B cell (primary cell): ENCODE measurements around the gene POLR3G. TPM values are rescaled to one million over a fixed set of nuclear protein-coding genes. Genes with fewer than 3 reads are reported as not detected.

Experiments
- ATAC-seq: fragments of 200-7000 bp; cut with Tn5 transposase; one replicate; pipeline ENCODE4 v1.10.0; 2021; ENCODE audit warnings: low read depth, mild to moderate bottlenecking, moderate number of reproducible peaks, moderate library complexity
- CTCF ChIA-PET: fragments of 350-600 bp; sonication (Branson Sonifier 250); formaldehyde crosslinking; loops from one replicate; lab custom pipeline; 2021; ENCODE audit warnings: antibody characterized with exemption, inconsistent platforms; lab: Charles Lee
- POLR2A ChIA-PET: fragments of 350-600 bp; sonication (Branson Sonifier 250); formaldehyde crosslinking; loops from one replicate; lab custom pipeline; 2021; ENCODE audit warnings: antibody characterized with exemption; lab: Charles Lee
- DNase-seq: peaks from one replicate; pipeline ENCODE4 v3.0.0; 2013
- H2AFZ ChIP-seq: 2 replicates; pipeline ENCODE4 v1.6.1; 2012; ENCODE audit warnings: mild to moderate bottlenecking, low read depth, low read length; ENCODE audit not compliant: insufficient read depth, poor library complexity, severe bottlenecking
- H3K27ac ChIP-seq, 2 donors: 1 replicate in 1 of 2; 2 replicates in 1 of 2; pipeline ENCODE4 v1.5.1; 2012 to 2013; ENCODE audit warnings: low read length in 2 of 2, mild to moderate bottlenecking in 2 of 2, moderate library complexity in 1 of 2
- H3K27me3 ChIP-seq, 4 experiments: fragments of 200-600 bp in 1 of 4; sonication (generic) in 1 of 4; replicated peaks in 1 of 4; 1 replicate in 2 of 4; 2 replicates in 2 of 4; pipeline versions ENCODE4 v1.6.1 to v1.7.0; 2013 to 2016; ENCODE audit warnings: low read length in 3 of 4, mild to moderate bottlenecking in 2 of 4, mixed read lengths in 1 of 4, moderate library complexity in 1 of 4; ENCODE audit not compliant: insufficient read depth in 4 of 4, control insufficient read depth in 3 of 4; ENCODE audit errors: control extremely low read depth in 1 of 4
- H3K36me3 ChIP-seq, 2 experiments: replicated peaks in 1 of 2; 1 replicate in 1 of 2; 2 replicates in 1 of 2; pipeline versions ENCODE4 v1.6.1 to v1.7.1; 2013; ENCODE audit warnings: low read length in 1 of 2; ENCODE audit not compliant: insufficient read depth in 2 of 2, control insufficient read depth in 1 of 2; ENCODE audit errors: control extremely low read depth in 1 of 2, extremely low read depth in 1 of 2
- H3K4me1 ChIP-seq, 2 donors: fragments of 200-600 bp in 1 of 2; sonication (generic) in 1 of 2; 1 replicate in 1 of 2; 2 replicates in 1 of 2; pipeline versions ENCODE4 v1.5.1 to v1.6.1; 2013 to 2017; ENCODE audit warnings: low read length in 2 of 2; ENCODE audit not compliant: control insufficient read depth in 2 of 2, insufficient read depth in 2 of 2
- H3K4me2 ChIP-seq: replicated peaks from 2 replicates; pipeline ENCODE3; 2012; ENCODE audit warnings: mild to moderate bottlenecking, low read depth, low read length; ENCODE audit not compliant: poor library complexity, severe bottlenecking
- H3K4me3 ChIP-seq, 5 experiments: fragments of 200-600 bp in 1 of 5; sonication (generic) in 1 of 5; 1 replicate in 3 of 5; 2 replicates in 2 of 5; pipeline versions ENCODE4 v1.5.1 to v1.7.0; 2011 to 2016; ENCODE audit warnings: low read length in 4 of 5, mild to moderate bottlenecking in 4 of 5, low read depth in 2 of 5, control low read depth in 1 of 5, moderate library complexity in 1 of 5; ENCODE audit not compliant: insufficient read depth in 1 of 5; ENCODE audit errors: control extremely low read depth in 1 of 5, extremely low read depth in 1 of 5
- H3K79me2 ChIP-seq: fragments of 200-600 bp; sonication (generic); one replicate; pipeline ENCODE4 v1.6.0; 2016; ENCODE audit warnings: low read length; ENCODE audit not compliant: control insufficient read depth, insufficient read depth
- H3K9ac ChIP-seq: fragments of 200-600 bp; sonication (generic); 2 replicates; pipeline ENCODE4 v1.6.1; 2017; ENCODE audit warnings: mild to moderate bottlenecking, low read length, moderate library complexity
- H3K9me3 ChIP-seq, 3 donors: one replicate each; pipeline versions ENCODE4 v1.6.1 to v1.7.1; 2013; ENCODE audit warnings: low read length in 2 of 3; ENCODE audit not compliant: control insufficient read depth in 2 of 3, insufficient read depth in 1 of 3; ENCODE audit errors: control extremely low read depth in 1 of 3
- H4K20me1 ChIP-seq: 2 replicates; pipeline ENCODE4 v1.6.0; 2012; ENCODE audit warnings: mild to moderate bottlenecking, low read length; ENCODE audit not compliant: insufficient read depth, control insufficient read depth, poor library complexity, severe bottlenecking
- H3K27ac Mint-ChIP-seq: one replicate; pipeline ENCODE4 v1.8.0; 2021; ENCODE audit warnings: mixed read lengths
- H3K27me3 Mint-ChIP-seq: one replicate; pipeline ENCODE4 v1.8.0; 2021; ENCODE audit warnings: mixed read lengths
- H3K4me1 Mint-ChIP-seq: one replicate; pipeline ENCODE4 v1.8.0; 2021; ENCODE audit warnings: mixed read lengths
- H3K4me3 Mint-ChIP-seq: one replicate; pipeline ENCODE4 v1.8.0; 2021; ENCODE audit warnings: mixed read lengths
- H3K9me3 Mint-ChIP-seq: one replicate; pipeline ENCODE4 v1.8.0; 2022; ENCODE audit warnings: mixed read lengths; ENCODE audit not compliant: insufficient read depth
- EZH2 ChIP-seq: IDR thresholded peaks from 2 replicates; pipeline ENCODE4 v1.6.1; 2012; ENCODE audit warnings: borderline replicate concordance, low read depth, mild to moderate bottlenecking, moderate library complexity, low read length; ENCODE audit not compliant: insufficient read depth, poor library complexity, severe bottlenecking
- WGBS: methylation state at CpG from one replicate; pipeline ENCODE4 v1.1.5; 2013; ENCODE audit warnings: missing lambda C conversion rate; ENCODE audit not compliant: insufficient coverage; 5-methylcytosine and 5-hydroxymethylcytosine counted together
- intact Hi-C: fragments of 100-400 bp; cut with micrococcal nuclease; formaldehyde crosslinking; loops from one replicate; pipeline ENCODE4 v1.10.0; 2022
- polyA plus RNA-seq: library from polyadenylated mRNA; depleted of rRNA; stranded (reverse); fragments of >200 nt; gene quantifications from 2 replicates; pipeline ENCODE4 v1.2.3, GENCODE V29; 2012
- total RNA-seq, 2 donors: library from RNA; stranded (reverse); fragments of 120-200 nt in 1 of 2; gene quantifications; 1 replicate in 1 of 2; 2 replicates in 1 of 2; pipeline versions ENCODE4 v1.2.3 to v1.2.4, GENCODE V29; 2013 to 2022
- TF ChIP-seq, protein P1 (sequence below): fragments of 200-600 bp; IDR thresholded peaks from one replicate; pipeline ENCODE4 v1.8.0; 2022; ENCODE audit warnings: antibody characterized with exemption, mild to moderate bottlenecking

POLR3G gene
- total and polyA plus RNA-seq, 2 donors (not counting 1 experiment from before 2014, with no cell fraction given) = 0.52 to 2.3 TPM

DNA sequence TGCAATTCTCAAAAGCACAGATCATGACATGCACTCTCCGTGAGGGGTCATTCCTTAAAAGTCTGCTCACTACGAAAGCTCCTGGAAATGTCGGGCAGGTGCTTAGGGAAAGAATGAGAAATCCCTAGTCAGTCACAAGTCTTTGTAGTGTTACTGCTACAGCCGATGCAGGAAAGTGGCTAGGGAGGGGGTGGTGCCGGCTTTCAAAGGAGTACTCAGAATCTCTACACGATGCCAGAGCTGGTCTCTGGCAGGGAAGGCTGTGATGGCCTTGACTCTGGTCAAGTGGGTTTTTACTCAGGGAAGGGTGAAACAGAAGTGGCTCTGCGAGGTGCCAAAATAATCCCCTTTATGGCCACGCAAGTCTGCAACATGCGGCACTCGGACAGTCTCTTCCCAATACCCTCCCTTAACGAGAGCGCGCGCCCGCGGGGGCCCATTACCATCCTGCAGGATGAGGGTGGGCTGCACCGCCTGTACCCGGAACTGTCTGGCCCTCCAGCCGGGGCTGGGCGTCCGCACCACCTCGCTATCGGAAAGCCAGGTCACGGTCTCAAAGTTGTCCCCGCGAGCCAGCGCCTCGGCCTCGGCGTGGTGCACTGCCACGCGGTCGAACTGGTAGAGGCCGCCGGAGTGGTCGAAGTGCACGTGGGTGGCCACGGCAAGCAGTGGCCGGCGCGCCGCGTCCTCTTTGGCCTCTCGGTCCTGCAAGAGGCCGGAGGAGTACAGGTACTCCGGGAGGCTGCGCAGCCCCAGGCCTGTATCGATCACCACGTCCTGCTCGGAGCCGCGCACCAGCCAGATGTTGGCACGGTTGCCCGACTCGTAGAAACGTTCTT lies 1.0 kb upstream of the POLR3G start:
- peak overlapping the region; percentile 94 for H3K27ac Mint-ChIP-seq
- ATAC-seq (no peak), DNase-seq (peak; percentile 38)
- ChIA-PET CTCF (interaction anchor here (1.1 to 3.3 kb wide), 6 partner anchors 34 to 912 kb away, joined by 3 to 21 read pairs (median 7); partner anchors contain the start of genes CETN3 and LYSMD3), POLR2A (interaction anchor here (1.0 to 1.5 kb wide), 2 partner anchors 63 to 64 kb away, joined by 3 to 13 read pairs; partner anchors contain the start of gene CETN3)
- no peaks in the 10 kb centered on the region for H3K9me3 ChIP-seq
- no peaks in the 10 kb centered on the region for H3K27me3 ChIP-seq
- H3K4me1 Mint-ChIP-seq = peaks cover 24% of the 10 kb centered on the region
- H3K9me3 Mint-ChIP-seq = peaks cover 2% of the 10 kb centered on the region
- peak overlapping the region; percentile 53 to 55 for H3K27ac ChIP-seq
- peak overlapping the region; percentile 80 for H3K4me2 ChIP-seq
- H2AFZ ChIP-seq = peak overlapping the region; percentile 97
- H3K9ac ChIP-seq = peak overlapping the region; percentile 84
- intact Hi-C loops = loop anchor here (1.0 to 10.0 kb wide), 5 partner anchors 34 to 1741 kb away; partner anchors contain the start of genes CETN3, LYSMD3 and MEF2C
- H3K36me3 ChIP-seq = no peaks in the 10 kb centered on the region
- H3K4me3 ChIP-seq = peak overlapping the region; percentile 67 to 94 (median 86)
- H3K4me3 Mint-ChIP-seq = peak overlapping the region; percentile 96
- no peak for TF ChIP-seq EZH2
- TF ChIP-seq, protein P1, sequence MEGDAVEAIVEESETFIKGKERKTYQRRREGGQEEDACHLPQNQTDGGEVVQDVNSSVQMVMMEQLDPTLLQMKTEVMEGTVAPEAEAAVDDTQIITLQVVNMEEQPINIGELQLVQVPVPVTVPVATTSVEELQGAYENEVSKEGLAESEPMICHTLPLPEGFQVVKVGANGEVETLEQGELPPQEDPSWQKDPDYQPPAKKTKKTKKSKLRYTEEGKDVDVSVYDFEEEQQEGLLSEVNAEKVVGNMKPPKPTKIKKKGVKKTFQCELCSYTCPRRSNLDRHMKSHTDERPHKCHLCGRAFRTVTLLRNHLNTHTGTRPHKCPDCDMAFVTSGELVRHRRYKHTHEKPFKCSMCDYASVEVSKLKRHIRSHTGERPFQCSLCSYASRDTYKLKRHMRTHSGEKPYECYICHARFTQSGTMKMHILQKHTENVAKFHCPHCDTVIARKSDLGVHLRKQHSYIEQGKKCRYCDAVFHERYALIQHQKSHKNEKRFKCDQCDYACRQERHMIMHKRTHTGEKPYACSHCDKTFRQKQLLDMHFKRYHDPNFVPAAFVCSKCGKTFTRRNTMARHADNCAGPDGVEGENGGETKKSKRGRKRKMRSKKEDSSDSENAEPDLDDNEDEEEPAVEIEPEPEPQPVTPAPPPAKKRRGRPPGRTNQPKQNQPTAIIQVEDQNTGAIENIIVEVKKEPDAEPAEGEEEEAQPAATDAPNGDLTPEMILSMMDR = no peak
- H3K27me3 Mint-ChIP-seq = no peaks in the 10 kb centered on the region
- H4K20me1 ChIP-seq = no peaks in the 10 kb centered on the region
- H3K4me1 ChIP-seq = peaks cover 11 to 15% of the 10 kb centered on the region in 2 donors
- WGBS = under 1% methylated on average over 56 of the region's 56 CpGs
- peaks cover 33% of the 10 kb centered on the region for H3K79me2 ChIP-seq
